GM21737 (cell line): ENCODE data around the gene TSEN34.
A peak's percentile ranks its signal among the peaks of the same experiment; 100 is the strongest.
"Not testable (repeated sequence)": the region's sequence is repeated elsewhere in the genome, so short reads cannot be mapped to it uniquely, and the experiment has no call there.

Experiments used
- ATAC-seq: cut with Tn5 transposase; IDR thresholded peaks from one replicate; pipeline ENCODE4 v1.9.1; 2021; ENCODE audit warnings: mild to moderate bottlenecking, moderate library complexity; ENCODE audit not compliant: unreplicated experiment

TSEN34 gene

DNA sequence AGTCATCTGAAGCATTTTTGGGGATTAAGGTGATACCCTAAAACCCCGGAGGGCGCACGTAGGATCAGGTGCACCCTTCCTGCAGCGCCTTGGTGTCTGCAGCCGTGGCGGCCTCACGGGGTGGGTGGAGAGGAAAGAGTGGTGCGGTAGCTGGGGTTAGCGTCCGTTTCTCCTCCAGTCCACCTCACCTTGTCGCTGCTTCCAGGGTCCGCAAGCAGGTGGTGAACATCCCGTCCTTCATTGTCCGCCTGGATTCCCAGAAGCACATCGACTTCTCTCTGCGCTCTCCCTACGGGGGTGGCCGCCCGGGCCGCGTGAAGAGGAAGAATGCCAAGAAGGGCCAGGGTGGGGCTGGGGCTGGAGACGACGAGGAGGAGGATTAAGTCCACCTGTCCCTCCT lies 16.1 kb downstream of the TSEN34 start:
- not testable (repeated sequence) for ATAC-seq

DNA sequence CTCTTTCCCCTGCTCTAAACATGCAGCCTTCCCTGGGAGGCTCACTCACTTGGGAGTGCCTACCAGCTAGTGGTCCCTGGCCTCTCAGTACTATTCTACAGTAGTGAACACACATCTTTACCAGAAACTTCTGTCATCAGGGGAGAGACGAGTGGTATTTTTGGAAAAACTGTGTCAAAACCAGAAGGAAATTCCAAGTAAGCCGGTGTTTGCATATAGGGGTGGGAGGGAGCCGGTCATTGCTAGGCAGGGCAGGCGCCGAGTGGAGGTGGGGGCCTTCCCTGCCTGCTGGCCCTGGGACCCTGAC lies 16.5 kb downstream of the TSEN34 start:
- ATAC-seq: no peak

DNA sequence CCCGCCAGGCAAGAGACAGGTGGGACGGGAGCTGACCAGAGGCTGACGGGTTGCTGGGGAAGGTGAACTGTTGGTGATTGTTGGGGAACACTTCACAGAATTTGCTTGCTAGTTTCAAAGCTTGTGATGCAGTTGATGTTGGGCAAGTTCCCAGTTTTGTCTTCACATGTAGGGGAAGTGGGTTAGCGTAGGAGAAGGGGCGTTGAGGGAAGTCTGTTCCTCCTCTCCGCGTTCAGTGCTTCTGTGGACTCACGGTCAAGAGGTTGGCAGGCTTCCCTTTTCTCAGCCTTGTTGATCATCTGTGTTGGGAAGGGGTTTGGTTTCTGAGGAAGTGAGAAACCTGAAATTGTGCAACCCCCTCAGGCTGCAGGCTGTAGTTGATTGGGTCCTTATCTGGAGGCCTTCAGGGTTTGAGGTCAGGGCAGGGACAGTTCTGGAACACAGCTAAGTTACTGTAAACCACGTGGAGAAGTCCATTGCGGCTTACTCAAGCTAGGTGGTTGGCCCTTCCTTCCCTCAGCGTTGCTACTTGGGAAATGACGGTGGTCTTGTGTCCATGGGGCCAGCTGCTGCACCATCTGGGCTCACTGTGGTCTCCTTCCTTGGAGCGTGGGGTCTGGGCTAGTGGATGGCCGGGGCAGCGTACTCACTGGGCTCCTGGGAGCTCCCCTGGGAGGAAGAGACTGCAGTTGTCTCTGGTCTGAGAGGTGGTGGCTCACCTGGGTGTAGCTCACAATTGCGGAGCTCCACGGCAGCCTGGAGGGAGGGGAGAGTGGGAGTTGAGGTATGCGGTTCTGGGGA lies 17.1 kb downstream of the TSEN34 start:
- peak; percentile 28 for ATAC-seq

DNA sequence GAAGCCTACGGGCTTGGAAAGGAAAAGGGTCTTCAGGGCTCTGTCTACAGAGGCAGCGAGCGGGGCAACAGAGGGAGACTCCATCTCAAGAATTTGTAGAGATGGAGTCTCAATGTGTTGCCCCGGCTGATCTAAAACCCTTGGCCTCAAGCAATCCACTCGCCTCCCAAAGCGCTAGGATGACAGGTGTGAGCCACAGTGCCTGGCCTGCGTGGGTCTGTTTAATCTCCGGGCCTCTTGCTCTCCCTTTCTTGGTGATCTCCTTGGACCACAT lies 17.6 kb downstream of the TSEN34 start:
- no peak for ATAC-seq

DNA sequence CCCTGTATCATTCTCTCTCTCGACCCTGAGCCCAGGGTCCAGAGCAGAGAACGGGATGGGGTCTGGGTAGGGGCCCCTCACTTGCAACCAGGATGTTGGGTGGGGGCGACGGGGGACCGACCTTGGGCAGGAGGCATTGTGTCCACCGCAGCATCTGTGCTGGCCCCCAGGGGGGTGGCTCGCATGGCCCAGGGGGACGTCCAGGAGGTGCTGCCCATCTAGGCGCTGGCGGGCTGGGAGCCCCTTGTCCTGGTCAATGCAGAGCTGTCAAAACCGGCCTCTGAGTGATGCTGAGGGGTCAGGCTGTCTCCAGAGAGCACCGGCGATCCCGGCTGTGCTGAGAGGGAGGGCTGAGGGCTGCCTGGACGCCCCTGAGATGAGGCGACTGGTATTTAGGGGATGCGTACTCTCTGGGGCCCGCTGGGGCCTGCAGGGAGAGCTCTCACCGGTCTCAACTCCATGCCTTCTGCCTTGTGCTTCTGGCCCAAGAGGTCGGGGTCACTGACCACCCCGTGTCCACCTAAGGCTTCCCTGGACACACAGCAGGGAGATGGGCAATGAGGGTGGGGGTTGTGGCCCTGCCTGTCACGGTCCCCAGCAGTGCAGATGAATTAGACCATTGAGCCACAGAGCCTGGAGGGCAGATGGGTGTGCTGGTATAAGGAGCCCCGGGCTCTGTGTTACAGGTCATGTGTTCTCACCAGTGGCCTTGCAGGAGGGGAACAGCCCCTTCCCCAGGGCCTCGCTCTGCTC lies 18.1 kb downstream of the TSEN34 start:
- ATAC-seq: no peak

DNA sequence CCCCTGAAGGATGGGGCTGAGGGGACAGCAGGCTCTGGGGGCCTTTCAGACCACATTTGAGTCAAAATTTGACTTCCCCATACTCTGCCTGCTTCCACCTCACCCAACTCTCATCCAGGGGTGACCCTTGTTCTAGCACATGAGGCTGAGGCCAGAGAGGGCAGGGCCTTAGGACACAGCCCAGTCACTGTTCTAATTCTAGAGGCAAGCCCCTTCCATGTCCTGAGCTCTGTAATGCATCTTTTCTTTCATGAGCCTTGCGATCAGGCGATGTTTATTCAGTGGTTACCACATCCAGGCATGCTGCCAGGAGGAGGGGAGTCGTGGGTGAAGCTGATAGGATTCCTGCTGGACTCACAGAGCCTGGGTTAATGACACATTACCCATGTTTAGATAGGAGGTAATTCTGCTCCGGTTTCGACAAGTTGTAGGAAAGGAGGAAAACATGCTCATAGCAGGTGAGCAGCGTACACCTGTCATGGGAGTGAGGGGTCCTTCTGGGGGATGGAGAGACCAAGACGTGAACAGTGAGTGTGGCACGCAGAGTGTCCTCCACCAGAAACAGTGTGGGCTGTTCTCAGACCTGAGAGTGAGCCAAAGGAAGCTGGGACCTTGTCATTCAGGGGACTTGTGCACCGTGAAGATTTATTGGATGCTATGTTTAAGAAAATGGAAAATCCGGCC lies 18.8 kb downstream of the TSEN34 start:
- ATAC-seq: no peak

DNA sequence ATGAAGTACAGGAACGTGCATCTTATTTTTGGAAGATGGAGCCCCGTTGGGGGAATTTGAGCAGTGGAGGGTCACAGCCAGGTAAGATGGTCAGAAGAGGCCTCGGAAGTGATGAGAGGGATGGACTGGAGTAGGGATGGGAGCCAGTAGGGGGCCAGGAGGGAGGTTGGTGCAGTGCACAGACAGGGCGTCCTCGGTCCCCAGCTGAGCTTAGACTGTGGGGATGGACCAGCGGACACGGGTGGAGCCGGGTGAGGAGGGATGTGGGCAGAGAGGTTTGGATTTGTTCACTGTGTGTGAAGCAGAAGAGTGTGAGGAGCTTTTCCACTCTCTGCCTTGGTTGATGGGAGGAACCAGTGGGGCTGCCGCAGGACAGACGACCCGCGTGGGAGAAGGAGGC lies 20.1 kb downstream of the TSEN34 start:
- no peak for ATAC-seq

DNA sequence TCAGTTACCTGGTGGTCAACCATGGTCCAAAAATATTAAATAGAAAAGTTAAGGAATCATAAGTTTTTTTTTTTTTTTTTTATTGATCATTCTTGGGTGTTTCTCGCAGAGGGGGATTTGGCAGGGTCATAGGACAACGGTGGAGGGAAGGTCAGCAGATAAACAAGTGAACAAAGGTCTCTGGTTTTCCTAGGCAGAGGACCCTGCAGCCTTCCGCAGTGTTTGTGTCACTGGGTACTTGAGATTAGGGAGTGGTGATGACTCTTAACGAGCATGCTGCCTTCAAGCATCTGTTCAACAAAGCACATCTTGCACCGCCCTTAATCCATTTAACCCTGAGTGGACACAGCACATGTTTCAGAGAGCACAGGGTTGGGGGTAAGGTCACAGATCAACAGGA lies 23.1 kb downstream of the TSEN34 start:
- ATAC-seq: not testable (repeated sequence)

DNA sequence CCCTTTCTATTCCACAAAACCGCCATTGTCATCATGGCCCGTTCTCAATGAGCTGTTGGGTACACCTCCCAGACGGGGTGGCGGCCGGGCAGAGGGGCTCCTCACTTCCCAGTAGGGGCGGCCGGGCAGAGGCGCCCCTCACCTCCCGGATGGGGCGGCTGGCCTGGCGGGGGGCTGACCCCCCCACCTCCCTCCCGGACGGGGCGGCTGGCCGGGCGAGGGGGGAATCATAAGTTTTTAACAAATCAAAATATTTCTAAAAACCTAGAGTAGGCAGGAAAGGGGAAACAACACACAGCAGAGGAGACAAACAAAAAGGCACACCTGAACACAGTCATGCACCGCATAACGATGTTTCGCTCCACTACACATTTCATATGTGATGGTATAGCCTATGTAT lies 23.6 kb downstream of the TSEN34 start:
- not testable (repeated sequence) for ATAC-seq

DNA sequence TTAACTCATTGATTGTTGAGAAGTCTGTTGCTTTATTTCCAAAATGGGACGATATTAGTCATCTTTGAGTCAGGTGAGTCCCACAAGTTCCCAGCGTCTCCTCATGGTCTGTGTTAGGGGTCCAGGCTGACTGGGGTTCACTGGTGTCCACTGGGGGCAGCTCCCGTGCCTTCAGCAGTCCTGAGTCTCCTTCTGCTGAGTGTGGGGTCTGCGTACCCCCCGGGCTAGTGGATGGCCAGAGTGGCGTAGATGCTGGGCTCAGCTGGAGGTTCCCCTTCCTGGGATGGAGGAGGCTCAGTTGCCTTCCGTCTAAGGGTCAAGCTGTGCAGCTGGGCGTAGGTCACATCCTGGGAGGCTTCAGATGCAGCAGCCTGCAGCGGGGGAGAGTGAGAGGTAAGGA lies 25.8 kb downstream of the TSEN34 start:
- no peak for ATAC-seq

DNA sequence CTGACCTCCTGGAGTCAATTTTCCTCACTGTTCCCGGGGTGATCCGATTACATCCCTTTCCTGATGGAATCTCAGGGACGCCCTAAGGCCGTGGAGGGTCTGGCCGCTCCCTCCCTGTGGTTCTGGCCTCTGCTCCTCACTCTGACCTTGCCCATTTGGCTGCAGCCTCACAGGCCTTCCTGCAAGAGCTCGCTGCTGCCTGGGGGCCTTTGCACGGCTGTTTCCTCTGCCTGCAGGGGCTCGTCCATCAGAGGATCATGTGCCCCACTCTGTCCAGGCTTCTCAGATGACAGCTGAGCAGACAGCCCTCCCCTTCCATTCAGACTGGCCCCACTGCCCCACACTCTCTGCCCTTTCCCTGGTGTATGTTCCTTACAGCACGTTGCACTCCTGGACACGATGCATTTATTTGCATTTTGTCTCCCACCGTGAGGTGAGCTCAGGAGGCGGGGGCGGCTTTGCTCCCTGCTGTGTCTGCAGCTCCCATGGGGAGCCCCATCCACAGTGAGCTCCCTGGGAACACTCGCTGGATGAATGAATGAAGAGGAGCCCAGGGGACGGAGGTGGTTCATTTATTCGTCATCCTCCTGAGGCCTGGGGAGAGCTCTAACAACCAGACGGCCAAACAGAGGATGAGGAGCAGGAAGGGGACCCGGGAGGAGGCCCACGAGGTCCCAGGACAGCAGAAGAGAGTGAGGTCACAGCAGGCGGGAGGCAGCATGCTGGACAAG lies 26.6 kb downstream of the TSEN34 start:
- not testable (repeated sequence) for ATAC-seq

DNA sequence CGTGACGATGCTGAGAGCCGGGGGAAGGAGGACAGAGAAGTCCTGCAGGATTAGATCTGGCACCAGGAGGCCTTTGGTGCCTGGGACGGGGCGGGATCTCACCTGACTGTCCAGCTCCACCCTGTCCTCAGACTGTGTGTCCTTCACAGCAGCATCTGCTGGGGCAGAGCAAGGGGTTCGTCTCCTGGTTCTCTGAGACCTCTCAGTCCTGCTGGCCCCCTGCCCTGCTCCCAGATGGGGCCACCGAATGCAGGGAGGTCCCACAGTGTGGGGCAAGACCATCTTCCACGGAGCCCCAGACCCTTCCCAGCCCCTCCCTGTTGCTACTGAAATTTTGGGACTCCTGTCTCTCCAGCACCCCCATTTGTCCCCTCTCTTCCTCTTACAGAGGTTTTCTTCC lies 27.2 kb downstream of the TSEN34 start:
- no peak for ATAC-seq

DNA sequence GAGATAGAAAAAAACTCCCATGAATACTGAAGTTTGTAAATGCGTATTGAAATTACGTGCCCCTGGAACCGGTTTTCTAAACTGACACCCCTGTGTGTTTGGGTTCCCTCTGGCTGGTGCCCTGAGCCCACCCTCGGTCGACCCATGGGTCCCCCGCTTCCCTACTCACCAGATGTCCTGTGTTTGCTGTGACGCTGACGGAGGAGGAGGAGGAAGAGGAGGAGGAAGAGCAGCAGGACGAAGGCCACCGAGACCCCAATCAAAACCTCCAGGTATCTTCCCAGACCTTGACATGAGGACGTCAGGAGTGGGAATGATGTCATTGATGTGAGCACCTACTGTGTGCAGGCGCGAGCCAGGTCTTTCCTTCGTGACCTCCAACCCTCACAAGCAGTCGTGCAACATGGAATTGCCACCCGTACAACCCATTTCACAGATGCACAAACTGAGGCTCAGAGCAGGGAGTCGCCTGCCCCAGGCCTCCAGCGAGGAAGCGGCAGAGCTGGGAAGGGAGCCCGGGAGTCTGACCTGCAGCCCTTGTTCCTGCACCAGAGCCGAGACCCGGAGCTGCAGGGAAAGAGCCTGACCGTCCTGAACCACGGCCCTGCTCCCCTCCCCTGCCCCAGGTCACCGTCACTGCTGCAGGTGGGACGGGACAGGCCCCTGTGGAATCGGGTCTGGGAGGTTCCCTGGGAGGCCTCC lies 28.0 kb downstream of the TSEN34 start:
- no peak for ATAC-seq

DNA sequence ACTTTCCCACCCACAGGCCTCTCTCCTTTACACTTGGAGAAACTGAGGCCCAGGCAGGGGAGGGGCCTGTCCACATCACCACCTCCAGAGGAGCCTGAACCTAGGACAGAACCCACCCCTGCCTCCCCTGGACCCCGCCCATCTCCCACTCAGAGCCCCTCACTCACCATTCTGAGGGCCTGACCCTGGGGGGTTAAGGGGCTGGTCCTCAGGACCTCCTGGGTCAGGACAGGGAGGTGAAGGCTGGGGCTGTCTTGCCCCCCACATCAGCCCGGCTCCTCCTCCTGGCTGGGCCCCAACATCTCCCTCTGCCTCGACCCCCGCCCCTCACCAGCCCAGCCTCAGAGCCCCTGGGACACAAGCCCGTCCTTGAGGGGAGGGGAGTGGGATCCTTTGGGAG lies 28.6 kb downstream of the TSEN34 start:
- ATAC-seq: not testable (repeated sequence)

DNA sequence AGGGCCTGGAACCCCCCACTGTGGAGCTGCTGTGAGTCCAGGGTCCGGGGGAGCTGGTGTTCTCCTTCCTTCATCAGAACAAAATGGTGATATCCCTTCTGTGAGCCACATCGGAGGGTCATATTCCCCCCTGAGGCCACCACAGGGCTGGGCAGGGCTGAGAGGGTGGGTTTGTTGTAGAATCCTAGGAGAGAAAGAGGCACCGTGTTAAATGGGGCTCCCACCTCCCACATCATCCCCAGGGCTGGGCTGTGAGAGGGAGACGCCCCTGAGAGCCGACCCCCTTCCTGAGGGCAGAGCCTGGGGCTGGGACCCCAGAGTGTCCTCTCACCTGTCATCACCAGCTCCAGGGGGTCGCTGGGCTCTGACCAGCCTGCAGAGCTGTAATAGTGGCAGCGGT lies 30.8 kb downstream of the TSEN34 start:
- not testable (repeated sequence) for ATAC-seq

DNA sequence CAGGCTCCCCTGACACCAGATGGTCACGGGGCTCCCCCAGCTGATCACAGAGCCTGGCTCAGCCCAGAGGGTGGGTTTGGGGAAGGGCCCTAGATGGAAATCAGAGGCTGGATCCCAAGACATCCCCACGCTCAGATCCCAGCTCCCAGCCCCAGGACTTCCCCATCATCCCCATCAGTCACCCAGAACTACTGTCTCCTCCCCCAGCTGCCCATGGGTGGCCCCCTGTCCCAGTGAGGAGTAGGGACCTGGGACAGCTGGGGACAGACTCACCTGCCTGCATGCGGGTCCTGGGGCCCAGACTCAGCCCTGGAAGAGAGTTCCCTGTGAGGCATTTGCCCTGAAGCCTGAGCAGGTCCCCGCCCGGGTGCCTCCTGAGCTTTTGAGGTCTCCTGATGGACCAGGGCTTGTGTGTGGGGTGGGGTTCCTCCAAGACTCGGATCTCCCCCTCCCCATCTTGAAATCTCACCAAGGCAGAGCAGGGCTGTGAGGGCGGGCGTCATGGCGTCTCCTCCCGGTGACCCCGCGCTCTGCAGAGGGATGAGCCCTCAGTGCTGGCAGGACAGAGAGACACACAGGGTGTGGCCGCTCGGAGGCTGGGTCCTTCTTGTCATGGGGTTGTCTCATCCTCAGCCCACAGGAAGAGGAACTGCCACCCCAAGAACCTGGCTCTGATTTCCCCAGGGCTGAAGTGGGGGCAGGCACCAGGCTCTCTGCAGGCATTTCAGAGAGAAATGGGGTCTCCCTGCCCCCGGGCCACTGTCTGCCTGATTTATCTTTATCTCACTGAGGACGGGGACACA lies 31.6 kb downstream of the TSEN34 start, which contains the start of gene LILRB3:
Gene LILRB3, minus strand, starts transcription at position 534 of the 803 bp plus-strand sequence. Its CDS starts 31 bp downstream, at position 503.
- not testable (repeated sequence) for ATAC-seq

DNA sequence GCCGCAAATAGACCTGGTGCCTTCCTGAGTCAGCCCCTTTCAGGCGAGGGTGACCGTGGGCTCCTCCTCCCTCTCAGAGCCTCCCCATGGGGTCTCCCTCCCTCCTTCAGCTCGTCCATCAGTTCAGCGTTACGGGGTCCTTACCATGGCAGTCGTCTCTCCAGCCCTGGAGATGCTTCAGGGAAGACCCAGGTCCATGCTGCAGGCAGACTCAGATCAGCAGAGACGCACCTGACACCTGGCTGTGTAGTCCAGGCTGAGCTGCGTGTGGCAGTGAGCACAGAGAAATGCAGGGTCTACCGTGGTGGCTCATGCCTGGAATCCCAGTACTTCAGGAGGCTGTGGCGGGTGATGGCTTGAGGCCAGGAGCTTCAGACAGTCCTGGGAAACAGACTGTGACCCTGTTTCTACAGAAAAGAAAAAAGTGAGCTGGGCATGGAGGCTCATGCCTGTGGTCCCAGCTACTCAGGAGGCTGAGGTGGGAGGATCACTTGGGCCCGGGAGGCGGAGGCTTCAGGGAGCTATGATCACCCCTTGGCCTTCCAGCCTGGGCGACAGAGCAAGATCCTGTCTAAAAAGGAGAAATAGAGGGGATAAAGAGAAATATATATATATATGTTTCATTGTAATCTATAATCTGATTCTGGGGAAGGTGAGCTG lies 32.3 kb downstream of the TSEN34 start:
- not testable (repeated sequence) for ATAC-seq

DNA sequence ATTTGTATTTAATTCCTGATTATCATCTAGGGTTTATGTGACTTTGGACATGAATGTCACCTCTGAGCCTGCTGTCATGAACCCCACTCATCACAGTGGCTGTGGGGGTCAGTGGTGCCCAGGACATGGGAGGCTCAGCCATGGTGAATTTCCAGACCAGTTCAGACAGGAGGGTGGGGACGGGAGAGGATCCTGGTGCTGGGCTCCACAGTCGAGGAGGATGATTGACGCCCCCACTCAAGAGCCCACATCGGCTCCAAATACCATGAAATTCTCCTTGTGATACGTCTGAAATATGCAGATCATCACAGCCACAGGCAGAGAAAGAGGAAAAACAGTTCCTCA lies 32.8 kb downstream of the TSEN34 start:
- ATAC-seq: not testable (repeated sequence)

DNA sequence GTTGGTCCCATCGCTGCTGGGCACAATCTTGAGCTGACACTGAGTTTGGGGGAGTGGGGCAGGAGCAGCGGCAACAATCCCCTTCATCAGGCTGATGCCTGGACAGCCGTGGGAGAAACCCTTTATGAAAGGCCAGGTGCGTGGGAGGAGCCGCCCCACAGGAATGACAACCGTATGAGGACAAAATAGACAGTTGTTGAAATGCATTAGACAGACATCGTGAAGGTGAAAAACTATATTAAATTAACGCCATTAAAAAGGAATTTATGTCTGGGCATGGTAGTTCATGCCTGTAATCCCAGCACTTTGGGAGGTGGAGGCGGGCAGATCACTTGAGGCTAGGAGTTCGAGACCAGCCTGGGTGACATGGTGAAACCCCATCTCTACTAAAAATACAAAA lies 33.5 kb downstream of the TSEN34 start:
- not testable (repeated sequence) for ATAC-seq
